ENCODE data around the gene DENND2C. TPM values are rescaled to one million over a fixed set of nuclear protein-coding genes. Genes with fewer than 3 reads are reported as not detected.

The DENND2C gene, protein sequence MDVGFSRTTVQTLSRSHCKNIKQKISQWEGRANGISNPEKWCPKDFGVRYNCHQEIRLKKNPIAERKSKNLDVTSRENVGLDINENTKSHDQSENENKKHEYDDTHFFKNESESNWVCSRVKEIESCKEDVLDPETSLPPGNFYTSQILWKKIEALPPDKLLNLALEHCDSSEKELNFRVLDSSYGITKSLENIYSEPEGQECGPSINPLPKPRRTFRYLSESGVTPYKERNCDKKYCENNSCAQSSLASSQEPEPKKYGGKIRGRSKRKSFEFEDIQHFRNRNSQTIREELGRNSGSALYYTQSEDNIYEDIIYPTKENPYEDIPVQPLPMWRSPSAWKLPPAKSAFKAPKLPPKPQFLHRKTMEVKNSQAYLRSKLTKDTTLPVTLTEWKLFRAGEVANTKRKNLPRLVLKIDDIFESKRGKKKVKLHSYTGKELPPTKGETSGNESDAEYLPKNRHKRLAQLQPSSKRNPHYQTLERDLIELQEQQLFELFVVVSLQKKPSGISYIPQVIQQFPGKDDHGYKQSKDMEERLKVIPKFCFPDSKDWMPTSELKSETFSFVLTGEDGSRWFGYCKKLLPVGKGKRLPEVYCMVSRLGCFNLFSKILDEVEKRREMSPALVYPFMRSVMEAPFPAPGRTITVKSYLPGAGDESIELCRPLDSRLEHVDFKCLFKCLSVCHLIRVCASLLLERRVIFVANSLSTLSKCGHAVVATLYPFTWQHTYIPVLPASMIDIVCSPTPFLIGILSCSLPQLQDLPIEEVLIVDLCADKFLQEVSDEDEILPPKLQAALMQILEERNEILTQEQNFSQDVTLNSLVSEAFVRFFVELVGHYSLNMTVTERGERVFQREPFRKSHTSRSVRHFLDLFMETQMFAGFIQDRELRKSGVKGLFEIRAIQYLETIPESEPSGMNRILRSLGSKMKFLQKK
- total RNA-seq (2022; extraction: Qiagen RNA extraction; ENCODE audit: low read depth) = 0.28 to 0.72 TPM (median 0.41 TPM) in 5 replicates

GRCh38 chr1:114669562-114670082, at the start of gene DENND2C:
Gene DENND2C, minus strand, starts transcription at chr1:114670049. Its CDS starts 44,065 bp downstream, at chr1:114625984.

GRCh38 chr1:114716304-114717170, 46.7 kb upstream of the DENND2C start, which contains the start of gene NRAS:
Gene NRAS, minus strand, starts transcription at chr1:114716771. Its CDS starts 611 bp downstream, at chr1:114716160.

GRCh38 chr1:114695430-114696058, 25.7 kb upstream of the DENND2C start, which contains the start of gene AMPD1:
Gene AMPD1, minus strand, starts transcription at chr1:114695546. Its CDS starts 75 bp downstream, at chr1:114695471.

GRCh38 chr1:114581335-114582287, 88.2 kb downstream of the DENND2C start, which contains the start of gene BCAS2:
Gene BCAS2, minus strand, starts transcription at chr1:114581615. Its CDS starts 24 bp downstream, at chr1:114581591.

Other genes starting within 250 kb of the DENND2C start
- 10.7 to 16.9 TPM (median 15.2 TPM) in 5 replicates for gene TRIM33, start 158.8 kb downstream of the DENND2C start, total RNA-seq (2022; extraction: Qiagen RNA extraction; ENCODE audit: low read depth)
- 26.3 to 31.4 TPM (median 30.4 TPM) in 5 replicates for gene BCAS2, start 88.4 kb downstream of the DENND2C start, total RNA-seq (2022; extraction: Qiagen RNA extraction; ENCODE audit: low read depth)
- gene AMPD1, start 25.5 kb upstream of the DENND2C start, total RNA-seq (2022; extraction: Qiagen RNA extraction; ENCODE audit: low read depth) = not detected in 5 replicates
- gene NRAS, start 46.7 kb upstream of the DENND2C start, total RNA-seq (2022; extraction: Qiagen RNA extraction; ENCODE audit: low read depth) = 27.3 to 37.2 TPM (median 31.9 TPM) in 5 replicates
- 128 to 163 TPM (median 146 TPM) in 5 replicates for gene CSDE1, start 87.9 kb upstream of the DENND2C start, total RNA-seq (2022; extraction: Qiagen RNA extraction; ENCODE audit: low read depth)
- gene SIKE1, start 110.6 kb upstream of the DENND2C start, total RNA-seq (2022; extraction: Qiagen RNA extraction; ENCODE audit: low read depth) = 15.5 to 21.7 TPM (median 18.2 TPM) in 5 replicates
- gene SYCP1, start 184.8 kb upstream of the DENND2C start, total RNA-seq (2022; extraction: Qiagen RNA extraction; ENCODE audit: low read depth) = not detected in 5 replicates

Data from A549 treated with DMSO at 1 μM for 4 hours (cell line).